ENCODE measurements around the gene MRPL14.
A peak's percentile ranks its signal among the peaks of the same experiment; 100 is the strongest.

Gene MRPL14

DNA sequence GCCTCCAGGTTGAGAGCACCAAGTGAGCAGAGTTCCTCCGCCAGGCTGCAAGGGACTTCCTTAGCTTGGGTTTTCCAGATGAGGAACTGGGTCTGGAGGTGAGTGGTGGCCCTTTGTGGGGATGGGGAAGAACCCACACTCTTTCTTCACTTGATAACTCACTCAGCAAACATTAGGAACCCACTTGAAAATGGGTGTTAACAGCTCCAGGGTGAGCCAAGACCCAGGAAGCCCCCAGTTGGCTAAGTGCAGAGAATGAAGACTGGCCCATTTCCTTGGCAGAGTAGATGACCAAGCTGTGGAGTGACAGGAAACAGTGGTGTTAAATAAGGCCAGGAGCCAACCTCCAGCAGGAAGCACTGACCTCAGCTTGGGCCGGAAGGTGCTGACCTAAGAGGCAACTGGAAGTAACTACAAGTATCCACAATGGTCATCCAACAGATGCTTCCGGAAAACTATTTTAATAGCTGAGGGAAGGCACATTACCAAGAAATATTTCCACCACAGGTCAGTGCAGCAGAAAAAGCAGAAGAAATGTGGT, 22.7 kb downstream of the MRPL14 start:
- no peak for DNase-seq (ENCODE audit: low spot score)
- TF ChIP-seq, protein P1, sequence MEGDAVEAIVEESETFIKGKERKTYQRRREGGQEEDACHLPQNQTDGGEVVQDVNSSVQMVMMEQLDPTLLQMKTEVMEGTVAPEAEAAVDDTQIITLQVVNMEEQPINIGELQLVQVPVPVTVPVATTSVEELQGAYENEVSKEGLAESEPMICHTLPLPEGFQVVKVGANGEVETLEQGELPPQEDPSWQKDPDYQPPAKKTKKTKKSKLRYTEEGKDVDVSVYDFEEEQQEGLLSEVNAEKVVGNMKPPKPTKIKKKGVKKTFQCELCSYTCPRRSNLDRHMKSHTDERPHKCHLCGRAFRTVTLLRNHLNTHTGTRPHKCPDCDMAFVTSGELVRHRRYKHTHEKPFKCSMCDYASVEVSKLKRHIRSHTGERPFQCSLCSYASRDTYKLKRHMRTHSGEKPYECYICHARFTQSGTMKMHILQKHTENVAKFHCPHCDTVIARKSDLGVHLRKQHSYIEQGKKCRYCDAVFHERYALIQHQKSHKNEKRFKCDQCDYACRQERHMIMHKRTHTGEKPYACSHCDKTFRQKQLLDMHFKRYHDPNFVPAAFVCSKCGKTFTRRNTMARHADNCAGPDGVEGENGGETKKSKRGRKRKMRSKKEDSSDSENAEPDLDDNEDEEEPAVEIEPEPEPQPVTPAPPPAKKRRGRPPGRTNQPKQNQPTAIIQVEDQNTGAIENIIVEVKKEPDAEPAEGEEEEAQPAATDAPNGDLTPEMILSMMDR (IDR thresholded peaks at IDR 0.05; ENCODE audit: extremely low read depth, insufficient read depth, missing control alignments) = no peak
- in situ Hi-C loops (cut with MboI; ENCODE audit: low pct_unique_long_range_greater_than_20kb, low sequenced_read_pairs, unreplicated experiment) = no loop called here

DNA sequence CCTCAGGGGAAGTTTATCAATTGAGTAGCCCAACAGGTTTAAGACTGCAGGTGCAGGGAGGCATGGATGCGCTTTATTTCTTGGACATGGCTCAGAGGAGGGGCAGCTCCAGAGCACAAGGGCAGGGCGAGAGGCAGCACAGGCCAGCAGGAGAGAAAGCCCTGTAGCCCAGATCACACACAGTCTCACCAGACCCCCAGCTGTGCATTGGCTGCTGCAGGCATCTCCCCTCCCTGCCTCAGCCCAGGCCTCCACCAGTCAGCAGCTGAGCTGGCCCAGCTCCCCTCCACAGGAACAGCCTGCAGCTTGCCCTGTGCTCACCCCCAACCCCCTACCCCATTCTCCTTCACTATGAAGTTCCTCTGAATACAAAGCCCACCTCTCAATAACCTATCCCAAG, 24.7 kb downstream of the MRPL14 start:
- DNase-seq (ENCODE audit: low spot score) = no peak
- in situ Hi-C loops (cut with MboI; ENCODE audit: low pct_unique_long_range_greater_than_20kb, low sequenced_read_pairs, unreplicated experiment) = no loop called here
- TF ChIP-seq, protein P1 (IDR thresholded peaks at IDR 0.05; ENCODE audit: extremely low read depth, insufficient read depth, missing control alignments) = no peak

DNA sequence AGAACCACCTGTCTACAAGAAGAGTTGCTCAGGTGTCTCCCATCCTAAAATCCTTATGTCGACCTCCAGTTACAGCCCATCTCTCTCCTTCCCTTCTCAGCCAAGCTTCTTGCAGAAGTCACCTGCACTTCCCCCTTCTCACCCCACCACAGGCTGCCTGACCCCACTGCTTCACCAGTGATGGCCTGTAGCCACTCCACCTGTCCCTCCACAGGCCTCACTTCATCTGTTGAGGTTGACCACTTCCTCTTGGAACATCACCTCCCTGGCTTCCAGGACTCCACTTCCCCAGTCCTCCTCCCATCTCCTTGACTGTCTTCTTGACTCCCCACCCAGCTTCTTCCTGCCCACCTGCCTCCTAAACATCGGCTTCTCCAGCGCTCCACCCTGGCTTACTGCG, 25.4 kb downstream of the MRPL14 start:
- in situ Hi-C loops (cut with MboI; ENCODE audit: low pct_unique_long_range_greater_than_20kb, low sequenced_read_pairs, unreplicated experiment) = no loop called here
- no peak for DNase-seq (ENCODE audit: low spot score)
- TF ChIP-seq, protein P1 (IDR thresholded peaks at IDR 0.05; ENCODE audit: extremely low read depth, insufficient read depth, missing control alignments) = no peak

DNA sequence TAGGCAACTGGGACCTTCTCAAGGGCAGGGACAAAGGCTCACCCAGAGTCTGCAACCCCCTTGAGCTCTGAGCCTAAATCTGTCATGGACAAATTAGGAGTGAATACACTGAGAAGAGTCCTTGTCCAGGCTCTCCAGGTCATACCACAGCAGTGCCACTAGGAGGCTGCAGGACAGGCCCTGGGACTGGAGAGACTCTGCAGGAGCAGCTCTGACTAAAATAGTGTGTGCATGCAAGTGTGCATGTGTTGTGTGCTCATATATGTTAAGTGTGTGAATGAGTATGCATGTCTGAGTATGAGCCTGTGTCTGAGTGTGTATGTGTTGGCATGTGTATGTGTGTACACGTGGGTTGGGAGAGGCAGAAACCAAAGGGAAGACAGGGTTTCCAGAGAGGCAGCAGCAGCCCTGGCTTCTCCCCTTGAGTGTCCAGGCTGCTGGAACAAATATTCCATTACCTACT, 27.1 kb downstream of the MRPL14 start:
- in situ Hi-C loops (cut with MboI; ENCODE audit: low pct_unique_long_range_greater_than_20kb, low sequenced_read_pairs, unreplicated experiment) = no loop called here
- DNase-seq (ENCODE audit: low spot score) = no peak
- TF ChIP-seq, protein P1 (IDR thresholded peaks at IDR 0.05; ENCODE audit: extremely low read depth, insufficient read depth, missing control alignments) = peak; percentile 45

DNA sequence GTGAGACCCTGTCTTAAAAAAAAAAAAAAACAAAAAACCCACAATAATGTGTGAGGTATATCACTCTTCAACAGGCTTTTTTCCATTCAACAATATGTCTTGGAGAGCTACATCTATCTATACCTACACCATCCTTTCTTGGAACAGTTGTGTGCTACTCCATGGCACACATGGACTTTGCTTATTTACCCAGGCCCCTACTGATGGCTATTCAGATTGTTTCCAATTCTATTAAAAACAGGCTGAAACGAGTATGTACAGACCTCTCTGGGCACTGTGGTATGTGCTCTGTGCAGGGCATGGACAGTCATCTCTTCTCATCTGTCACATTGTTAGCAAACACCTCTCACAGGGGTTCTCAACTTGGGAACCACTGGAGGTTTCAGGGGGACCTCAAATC, 28.1 kb downstream of the MRPL14 start:
- in situ Hi-C loops (cut with MboI; ENCODE audit: low pct_unique_long_range_greater_than_20kb, low sequenced_read_pairs, unreplicated experiment) = no loop called here
- TF ChIP-seq, protein P1 (IDR thresholded peaks at IDR 0.05; ENCODE audit: extremely low read depth, insufficient read depth, missing control alignments) = no peak
- DNase-seq (ENCODE audit: low spot score) = no peak

DNA sequence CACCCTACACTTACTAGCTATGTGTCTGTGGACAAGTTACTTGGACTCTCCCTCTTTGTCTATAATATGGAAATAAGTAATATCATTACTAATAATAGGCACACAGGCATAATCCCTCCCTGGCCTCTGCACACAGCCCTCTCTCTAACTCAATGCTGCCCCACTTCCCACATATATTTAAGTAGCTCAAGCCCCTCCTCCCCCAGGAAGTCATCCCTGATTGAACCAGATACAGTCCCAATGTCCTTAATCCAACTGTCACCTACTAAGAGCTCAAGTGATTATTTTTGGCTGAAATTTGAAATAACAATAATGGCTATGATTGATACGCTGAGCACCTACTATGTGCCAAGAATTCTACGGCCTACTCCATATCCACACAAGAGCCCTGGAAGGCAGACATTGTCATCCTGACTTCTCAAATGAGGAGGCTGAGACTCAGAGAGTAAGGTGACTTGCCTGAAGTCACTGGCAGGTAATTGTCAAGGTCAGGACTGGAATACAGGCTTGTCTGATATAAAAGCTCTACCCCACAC, 29.4 kb downstream of the MRPL14 start:
- DNase-seq (ENCODE audit: low spot score) = no peak
- in situ Hi-C loops (cut with MboI; ENCODE audit: low pct_unique_long_range_greater_than_20kb, low sequenced_read_pairs, unreplicated experiment) = no loop called here
- TF ChIP-seq, protein P1 (IDR thresholded peaks at IDR 0.05; ENCODE audit: extremely low read depth, insufficient read depth, missing control alignments) = no peak
